GM15510 (cell line): Measurements from ENCODE around the gene APLN.

Source experiments
- POLR2A ChIP-seq: IDR thresholded peaks from 3 replicates; pipeline ENCODE4 v1.6.1; 2011; ENCODE audit warnings: borderline replicate concordance; ENCODE audit not compliant: insufficient read length; ENCODE audit errors: extremely low read depth

Gene APLN

DNA sequence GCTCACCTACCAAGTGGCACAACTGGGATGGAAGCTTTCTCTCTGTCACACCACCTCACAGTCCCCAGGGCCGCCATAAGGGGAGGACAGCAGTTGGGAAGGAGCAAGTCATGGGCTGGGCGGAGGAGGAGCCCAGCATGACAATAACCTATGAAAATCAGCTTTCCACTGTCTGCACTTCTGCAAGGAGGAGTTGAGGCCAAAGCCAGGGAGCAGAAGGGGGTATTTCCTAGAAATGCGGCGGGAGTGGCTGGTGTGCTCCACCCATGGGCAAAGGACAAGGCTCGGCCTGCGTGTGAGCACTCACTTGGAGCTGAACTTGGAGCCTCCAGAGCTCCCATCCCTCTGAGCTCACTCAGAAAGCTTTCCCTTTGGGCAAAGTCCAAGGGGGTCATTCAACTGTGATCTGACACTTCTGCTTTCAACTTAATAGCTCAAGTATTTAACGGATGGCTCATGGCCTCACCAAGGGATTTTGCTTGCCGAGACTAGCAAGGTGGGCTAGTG, 18.5 kb downstream of the APLN start:
- no peak for TF ChIP-seq POLR2A

DNA sequence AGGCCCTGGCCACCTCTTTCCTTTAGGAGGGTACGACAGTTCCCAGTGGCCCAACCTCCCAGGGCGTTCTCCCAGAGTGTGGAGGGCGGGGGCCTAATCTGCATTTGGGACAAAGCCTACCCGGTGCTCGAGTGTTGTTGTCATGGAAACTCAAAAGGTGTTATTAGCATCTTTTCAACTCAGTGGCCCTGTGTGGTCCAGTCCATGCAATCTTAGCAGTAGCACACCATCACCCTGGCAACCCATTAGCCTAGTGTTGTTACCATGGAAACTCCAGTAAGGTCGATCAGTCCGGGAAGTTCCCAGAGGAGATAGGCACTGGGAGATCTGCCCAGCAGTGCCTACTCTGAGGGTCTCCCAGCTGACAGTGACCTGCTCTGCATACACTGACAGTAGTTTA, 20.2 kb downstream of the APLN start:
- no peak for TF ChIP-seq POLR2A

DNA sequence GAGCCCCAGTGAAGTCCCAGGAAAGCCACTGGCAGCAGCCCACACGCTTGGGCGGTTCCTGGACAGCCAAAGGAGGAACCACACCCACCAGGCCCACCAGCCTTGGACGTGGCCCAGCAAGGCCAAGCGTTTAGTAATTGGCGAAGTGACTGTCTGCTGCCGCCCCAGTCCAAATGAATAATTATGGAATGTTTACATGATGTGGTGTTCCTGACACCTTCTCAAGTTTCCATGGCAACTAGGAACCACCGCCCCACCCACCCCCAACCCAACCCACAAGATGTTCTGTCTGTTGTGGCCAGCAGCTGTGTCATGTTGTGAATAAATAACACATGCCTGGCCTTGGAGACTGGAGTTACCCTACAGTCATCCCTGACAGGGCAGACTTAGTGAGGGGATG, 22.3 kb downstream of the APLN start:
- TF ChIP-seq POLR2A: no peak

- no peak for TF ChIP-seq POLR2A
Observed at GRCh38 chrX:129631849-129632248, 22.9 kb downstream of the APLN start.

DNA sequence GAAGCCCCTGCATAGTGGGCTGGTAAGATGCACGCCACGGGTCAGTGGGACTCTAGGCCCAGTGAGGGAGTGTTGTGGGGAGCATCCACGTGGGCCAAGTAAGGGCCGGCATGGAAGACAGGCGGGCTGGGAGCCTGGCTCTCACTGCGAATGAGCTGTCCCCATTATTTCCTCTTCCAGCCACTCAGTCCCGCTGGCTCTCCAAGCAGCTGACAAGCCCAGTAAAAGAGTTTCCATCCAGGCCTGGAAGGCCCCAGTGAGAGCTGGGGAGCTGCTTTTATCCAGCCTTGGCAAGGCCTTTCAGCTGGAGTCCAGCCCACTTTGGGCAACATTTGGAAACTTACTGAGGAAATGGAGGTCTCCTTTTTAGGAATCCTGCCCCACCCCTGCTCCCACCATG, 24.9 kb downstream of the APLN start:
- no peak for TF ChIP-seq POLR2A

DNA sequence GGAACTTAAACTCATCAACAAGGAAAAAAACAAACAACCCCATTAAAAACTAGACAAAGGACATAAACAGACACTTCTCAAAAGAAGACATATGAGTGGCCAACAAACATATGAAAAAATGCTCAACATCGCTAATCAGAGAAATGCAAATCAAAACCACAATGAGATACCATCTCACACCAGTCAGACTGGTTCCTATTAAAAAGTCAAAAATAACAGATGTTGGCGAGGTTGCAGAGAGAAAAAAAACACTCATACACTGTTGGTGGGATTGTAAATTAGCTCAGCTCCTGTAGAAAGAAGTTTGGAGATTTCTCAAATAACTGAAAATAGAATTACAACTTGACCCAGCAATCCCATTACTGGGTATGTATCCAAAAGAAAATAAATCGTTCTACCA, 28.7 kb downstream of the APLN start:
- TF ChIP-seq POLR2A: no peak

GRCh38 chrX:129622757-129623301, 31.9 kb downstream of the APLN start:
- TF ChIP-seq POLR2A: no peak

GRCh38 chrX:129618997-129619396, 35.8 kb downstream of the APLN start:
- no peak for TF ChIP-seq POLR2A

- no peak for TF ChIP-seq POLR2A
Observed at GRCh38 chrX:129617420-129617819, 37.3 kb downstream of the APLN start.

DNA sequence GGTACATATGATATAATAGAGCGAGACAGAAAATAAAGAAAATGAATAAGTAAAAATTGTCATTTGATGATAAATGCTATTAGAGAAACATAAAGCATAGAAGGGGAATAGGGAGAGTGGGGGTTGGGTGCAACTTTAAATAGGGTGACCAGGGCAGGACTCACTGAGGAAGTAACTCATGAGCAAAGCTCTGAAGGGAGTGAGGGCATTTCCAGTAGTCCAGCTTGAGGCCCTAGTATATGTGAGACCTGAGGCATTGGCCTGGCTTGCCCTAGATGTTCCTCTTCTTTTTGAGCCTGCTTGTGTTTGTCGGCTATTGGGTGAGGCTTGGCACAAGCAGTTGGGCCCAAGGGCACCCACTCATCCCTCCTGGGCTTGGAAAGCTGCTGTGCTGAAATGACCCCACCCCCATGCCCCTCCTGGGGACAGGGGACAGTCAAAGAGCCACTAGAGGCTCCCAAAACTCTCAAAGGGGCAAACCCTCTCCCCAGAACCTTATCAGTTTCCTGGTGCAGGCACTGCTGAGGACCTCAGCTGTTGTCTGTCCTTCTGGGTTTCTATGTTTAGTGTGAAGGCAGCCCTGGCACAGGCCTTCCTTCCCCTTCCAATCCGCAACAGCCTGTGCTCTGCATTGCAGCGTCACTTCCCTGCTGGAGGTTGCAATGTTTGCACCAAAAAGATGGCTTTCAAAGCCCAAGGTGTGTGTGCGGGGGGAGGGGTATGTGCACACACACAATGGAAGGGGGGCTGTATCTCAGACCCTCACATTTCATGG, 40.1 kb downstream of the APLN start:
- TF ChIP-seq POLR2A: no peak

DNA sequence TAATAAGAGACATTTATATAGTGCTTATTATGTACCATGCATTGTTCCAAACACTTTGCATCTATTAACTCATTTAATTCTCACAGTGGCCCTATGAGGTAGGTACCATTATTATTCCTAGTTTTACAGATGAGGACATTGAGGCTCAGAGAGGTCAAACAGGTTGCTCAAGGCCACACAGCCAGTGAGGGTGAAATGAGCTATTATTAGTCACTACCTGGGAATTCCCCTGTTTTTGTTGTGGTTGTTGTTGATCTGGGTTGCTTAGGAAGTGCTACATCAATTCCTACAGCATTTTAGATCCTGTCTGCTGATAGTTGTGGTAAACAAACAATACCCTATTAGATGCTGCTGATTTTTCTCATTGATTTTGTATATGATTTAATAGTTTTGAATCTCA, 41.2 kb downstream of the APLN start:
- TF ChIP-seq POLR2A: no peak

DNA sequence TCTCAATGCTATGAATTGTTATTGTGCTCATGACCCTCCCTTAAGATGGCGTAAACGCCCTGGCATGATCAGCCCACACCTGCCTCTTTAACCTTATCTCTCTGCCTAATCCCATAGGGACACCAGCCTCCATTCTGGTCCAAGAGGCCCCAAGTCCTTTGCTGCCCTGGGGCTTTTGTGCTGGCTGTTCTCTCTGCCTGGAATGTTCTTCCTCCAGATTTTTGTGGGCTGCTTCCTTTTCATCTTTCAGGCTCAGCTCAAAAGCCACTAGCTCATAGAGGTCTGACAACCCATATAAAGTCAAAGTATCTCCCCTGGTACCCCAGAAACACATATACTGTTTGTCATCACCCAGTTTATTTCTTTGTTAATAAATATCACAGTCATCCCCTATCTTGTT, 42.4 kb downstream of the APLN start:
- TF ChIP-seq POLR2A: no peak

GRCh38 chrX:129609395-129609794, 45.4 kb downstream of the APLN start:
- TF ChIP-seq POLR2A: no peak

DNA sequence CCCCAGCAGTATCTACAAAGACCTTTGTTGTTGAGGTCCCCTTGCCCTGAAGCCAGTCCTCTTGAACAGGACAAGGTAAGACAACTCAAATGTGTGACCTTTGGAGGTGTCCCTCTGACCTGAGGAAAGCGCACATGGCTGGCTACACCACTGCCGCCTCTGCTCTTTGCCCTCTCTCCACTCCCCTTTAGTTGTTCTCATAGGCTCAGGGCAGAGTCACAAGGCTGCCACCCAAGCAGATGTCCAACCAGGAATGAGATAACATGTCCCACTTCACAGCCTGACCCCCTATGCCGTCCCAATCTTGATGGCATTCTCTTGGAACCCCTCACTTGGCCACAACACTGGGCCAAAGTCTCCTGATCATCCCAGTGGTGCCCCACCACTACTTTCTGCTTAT, 46.3 kb downstream of the APLN start:
- TF ChIP-seq POLR2A: no peak

DNA sequence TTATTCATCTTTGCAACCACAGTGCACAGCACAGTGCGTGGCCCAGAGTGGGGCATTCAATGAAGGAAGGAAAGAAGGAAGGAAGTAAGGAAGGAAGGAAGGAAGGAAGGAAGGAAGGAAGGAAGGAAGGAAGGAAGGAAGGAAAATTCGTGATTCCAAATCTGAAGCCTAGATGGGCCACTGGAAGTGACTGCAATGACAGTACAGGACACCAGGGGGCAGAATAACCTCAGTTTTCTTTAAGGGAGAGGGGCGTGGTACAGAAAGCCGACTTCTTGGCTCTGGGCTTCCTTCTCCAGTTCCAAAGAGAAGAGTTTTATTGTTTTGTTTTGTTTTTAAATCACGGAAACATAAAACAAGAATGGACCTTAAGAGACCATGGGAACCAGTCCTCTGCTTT, 47.8 kb downstream of the APLN start:
- no peak for TF ChIP-seq POLR2A

DNA sequence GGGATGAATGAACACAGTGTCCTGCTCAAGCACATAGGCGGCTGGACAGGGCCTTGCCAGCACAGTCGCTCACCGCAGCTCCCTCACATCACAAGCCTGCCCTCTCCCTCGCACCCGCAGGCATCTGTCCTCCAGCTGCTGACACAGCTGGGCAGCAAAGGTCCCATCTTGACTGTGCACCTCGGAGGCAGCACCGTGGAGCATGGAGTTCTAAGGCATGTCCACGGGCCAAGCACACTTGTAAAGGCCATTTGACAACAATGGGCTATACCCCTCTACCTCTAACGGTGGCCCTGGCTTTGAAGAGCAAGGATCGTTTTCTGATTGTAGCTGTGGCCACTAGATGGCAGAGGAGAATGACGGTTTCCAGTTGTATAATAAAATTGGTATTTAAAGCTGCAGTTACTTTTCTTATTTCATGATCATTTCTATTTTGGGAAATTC, 53.8 kb downstream of the APLN start:
- no peak for TF ChIP-seq POLR2A
